Stimulated activated naive CD8-positive, alpha-beta T cell treated with anti-CD3 and anti-CD28 coated beads, Interleukin-15, Interleukin-2, amounts not matched to agents 100 U/mL and 50 U/mL, for 24 hours (primary cell): ENCODE results near the gene BTBD16.

Experiments
- ATAC-seq: fragments of 150-1000 bp; cut with Tn5 transposase; one replicate; pipeline ENCODE4 v1.10.0; 2021
- DNase-seq: peaks from one replicate; pipeline ENCODE4 v3.0.0; 2021

Gene BTBD16

GRCh38 chr10:122311716-122312115 lies 40.6 kb downstream of the BTBD16 start:
- no peak for ATAC-seq

GRCh38 chr10:122316224-122316884 lies 45.3 kb downstream of the BTBD16 start:
- no peak for ATAC-seq
- no peak for DNase-seq

More at GRCh38 chr10:122311716-122312115, 40.6 kb downstream of the BTBD16 start:
- DNase-seq = no peak

- DNase-seq (no peak), ATAC-seq (no peak)
Measured at GRCh38 chr10:122321960-122322359, 50.9 kb downstream of the BTBD16 start.

GRCh38 chr10:122323189-122323588 lies 52.1 kb downstream of the BTBD16 start:
- ATAC-seq (no peak), DNase-seq (no peak)

GRCh38 chr10:122323941-122324675 lies 53.0 kb downstream of the BTBD16 start:
- DNase-seq (no peak), ATAC-seq (peak; percentile 77)

GRCh38 chr10:122325235-122325634 lies 54.1 kb downstream of the BTBD16 start:
- ATAC-seq (no peak), DNase-seq (no peak)

- ATAC-seq = no peak
- no peak for DNase-seq
Measured at GRCh38 chr10:122326385-122326784, 55.3 kb downstream of the BTBD16 start.

- DNase-seq (no peak), ATAC-seq (no peak)
Measured at GRCh38 chr10:122326806-122327205, 55.7 kb downstream of the BTBD16 start.

- DNase-seq (no peak), ATAC-seq (no peak)
Measured at GRCh38 chr10:122327237-122328206, 56.4 kb downstream of the BTBD16 start.

GRCh38 chr10:122328676-122329075 lies 57.6 kb downstream of the BTBD16 start:
- DNase-seq = no peak
- ATAC-seq = no peak

GRCh38 chr10:122329416-122329815 lies 58.3 kb downstream of the BTBD16 start:
- DNase-seq (no peak), ATAC-seq (no peak)

GRCh38 chr10:122331100-122331499 lies 60.0 kb downstream of the BTBD16 start:
- ATAC-seq = no peak
- no peak for DNase-seq

- ATAC-seq = no peak
- no peak for DNase-seq
Measured at GRCh38 chr10:122331615-122332446, 60.7 kb downstream of the BTBD16 start.

- DNase-seq (peak; percentile 12), ATAC-seq (peak; percentile 88)
Measured at GRCh38 chr10:122333037-122333436, 61.9 kb downstream of the BTBD16 start.

GRCh38 chr10:122336332-122336731 lies 65.2 kb downstream of the BTBD16 start:
- DNase-seq = no peak

GRCh38 chr10:122336961-122337360 lies 65.9 kb downstream of the BTBD16 start:
- ATAC-seq (no peak), DNase-seq (no peak)

More at GRCh38 chr10:122336332-122336731, 65.2 kb downstream of the BTBD16 start:
- no peak for ATAC-seq

GRCh38 chr10:122338609-122339441 lies 67.7 kb downstream of the BTBD16 start:
- DNase-seq (no peak), ATAC-seq (no peak)

- no peak for ATAC-seq
Measured at GRCh38 chr10:122341141-122341810, 70.2 kb downstream of the BTBD16 start.

GRCh38 chr10:122342293-122343134 lies 71.4 kb downstream of the BTBD16 start:
- DNase-seq (peak; percentile 55), ATAC-seq (peak; percentile 41)

More at GRCh38 chr10:122341141-122341810, 70.2 kb downstream of the BTBD16 start:
- no peak for DNase-seq
